Neural progenitor cell (in vitro differentiated cells): ENCODE measurements around the gene SLC16A2. TPM values are rescaled to one million over a fixed set of nuclear protein-coding genes. Genes with fewer than 3 reads are reported as not detected.

ENCODE experiments used
- DNase-seq: peaks from one replicate; pipeline ENCODE4 v3.0.0-alpha.2; 2016; ENCODE audit warnings: low spot score
- H2AFZ ChIP-seq: fragments of 200-600 bp; sonication (generic); replicated peaks from 2 replicates; pipeline ENCODE4 v1.6.1; 2016; ENCODE audit warnings: antibody characterized with exemption
- H3F3A ChIP-seq: fragments of 200-600 bp; sonication (generic); 2 replicates; pipeline ENCODE4 v1.6.1; 2016; ENCODE audit warnings: antibody characterized with exemption, low read depth
- H3K27ac ChIP-seq: fragments of 200-600 bp; sonication (generic); 2 replicates; pipeline ENCODE4 v1.5.1; 2016; ENCODE audit warnings: mild to moderate bottlenecking
- H3K27me3 ChIP-seq: fragments of 200-600 bp; sonication (generic); 2 replicates; pipeline ENCODE4 v1.6.1; 2016; ENCODE audit warnings: mild to moderate bottlenecking, moderate library complexity
- H3K36me3 ChIP-seq: fragments of 200-600 bp; sonication (generic); 2 replicates; pipeline ENCODE4 v1.5.1; 2016
- H3K4me1 ChIP-seq: fragments of 200-600 bp; sonication (generic); 2 replicates; pipeline ENCODE4 v1.6.1; 2016; ENCODE audit warnings: mixed run types
- H3K4me2 ChIP-seq: fragments of 200-600 bp; sonication (generic); 2 replicates; pipeline ENCODE4 v1.6.1; 2016
- H3K4me3 ChIP-seq: fragments of 200-600 bp; sonication (generic); 2 replicates; pipeline ENCODE4 v1.5.1; 2016
- H3K79me2 ChIP-seq: fragments of 200-600 bp; sonication (generic); 2 replicates; pipeline ENCODE4 v1.6.1; 2016; ENCODE audit warnings: low read depth
- H3K9ac ChIP-seq: fragments of 200-600 bp; sonication (generic); 2 replicates; pipeline ENCODE4 v1.6.1; 2016
- H3K9me3 ChIP-seq: fragments of 200-600 bp; sonication (generic); 2 replicates; pipeline ENCODE4 v1.5.1; 2016; ENCODE audit warnings: low read depth
- H4K20me1 ChIP-seq: fragments of 200-600 bp; sonication (generic); 2 replicates; pipeline ENCODE4 v1.6.1; 2016; ENCODE audit warnings: low read depth
- H3K27ac Mint-ChIP-seq: 3 replicates; pipeline ENCODE4 v1.8.0; 2021; ENCODE audit warnings: mixed read lengths
- H3K27me3 Mint-ChIP-seq: 2 replicates; pipeline ENCODE4 v1.8.0; 2022; ENCODE audit warnings: low read depth, mild to moderate bottlenecking, inconsistent platforms, moderate library complexity, mixed read lengths; ENCODE audit not compliant: insufficient read depth
- H3K36me3 Mint-ChIP-seq: 3 replicates; pipeline ENCODE4 v1.8.0; 2021; ENCODE audit warnings: mixed read lengths
- H3K4me1 Mint-ChIP-seq: 3 replicates; pipeline ENCODE4 v1.8.0; 2021; ENCODE audit warnings: mixed read lengths
- H3K4me3 Mint-ChIP-seq: 3 replicates; pipeline ENCODE4 v1.8.0; 2021; ENCODE audit warnings: mild to moderate bottlenecking, moderate library complexity, mixed read lengths
- H3K9me3 Mint-ChIP-seq: 3 replicates; pipeline ENCODE4 v1.8.0; 2020; ENCODE audit warnings: mixed read lengths
- CTCF ChIP-seq: fragments of 200-600 bp; sonication (generic); IDR thresholded peaks from 2 replicates; pipeline ENCODE4 v1.5.1; 2017; ENCODE audit warnings: antibody characterized with exemption, mild to moderate bottlenecking
- EZH2 ChIP-seq: fragments of 200-600 bp; sonication (generic); IDR thresholded peaks from 2 replicates; pipeline ENCODE4 v1.6.1; 2017; ENCODE audit warnings: antibody characterized with exemption, mild to moderate bottlenecking, moderate library complexity
- EZH2phosphoT487 ChIP-seq: fragments of 200-600 bp; sonication (generic); IDR thresholded peaks from 2 replicates; pipeline ENCODE4 v1.6.1; 2017; ENCODE audit warnings: antibody characterized with exemption
- total RNA-seq: library from RNA; depleted of rRNA; stranded (reverse); fragments of >200 nt; gene quantifications from 2 replicates; pipeline ENCODE4 v1.2.3, GENCODE V29; 2015; ENCODE audit warnings: low replicate concordance

SLC16A2 gene
- total RNA-seq, 1 donor from 2014 or later: 12.6 TPM

GRCh38 chrX:74519870-74520269 lies 98.6 kb downstream of the SLC16A2 start:
- Histone ChIP-seq H3K4me3 (no peak overlapping the region), H3F3A (no peaks in the 10 kb centered on the region), H3K4me1 (no peaks in the 10 kb centered on the region), H3K4me2 (no peak overlapping the region), H3K27ac (no peak overlapping the region), H2AFZ (no peak overlapping the region), H3K36me3 (no peaks in the 10 kb centered on the region), H4K20me1 (no peaks in the 10 kb centered on the region), H3K9ac (no peak overlapping the region), H3K9me3 (no peaks in the 10 kb centered on the region), H3K27me3 (no peaks in the 10 kb centered on the region), H3K79me2 (no peaks in the 10 kb centered on the region)
- Mint-ChIP-seq H3K4me3 (no peak overlapping the region), H3K36me3 (peaks cover 16% of the 10 kb centered on the region), H3K4me1 (no peaks in the 10 kb centered on the region), H3K27ac (no peak overlapping the region), H3K9me3 (peaks cover 13% of the 10 kb centered on the region), H3K27me3 (peaks cover 7% of the 10 kb centered on the region)
- TF ChIP-seq EZH2 (no peak), CTCF (no peak), EZH2phosphoT487 (no peak)
- DNase-seq: no peak

GRCh38 chrX:74520291-74520690 lies 99.0 kb downstream of the SLC16A2 start:
- Histone ChIP-seq H3K9ac (no peak overlapping the region), H4K20me1 (no peaks in the 10 kb centered on the region), H3K9me3 (no peaks in the 10 kb centered on the region), H3K4me3 (no peak overlapping the region), H3K36me3 (no peaks in the 10 kb centered on the region), H3F3A (no peaks in the 10 kb centered on the region), H3K27me3 (no peaks in the 10 kb centered on the region), H3K4me2 (no peak overlapping the region), H3K27ac (no peak overlapping the region), H2AFZ (no peak overlapping the region), H3K4me1 (no peaks in the 10 kb centered on the region), H3K79me2 (no peaks in the 10 kb centered on the region)
- no peaks in the 10 kb centered on the region for H3K4me1 Mint-ChIP-seq
- TF ChIP-seq EZH2: no peak
- TF ChIP-seq CTCF: no peak
- TF ChIP-seq EZH2phosphoT487: no peak
- H3K27me3 Mint-ChIP-seq: peaks cover 7% of the 10 kb centered on the region
- H3K9me3 Mint-ChIP-seq: peaks cover 13% of the 10 kb centered on the region
- no peak overlapping the region for H3K27ac Mint-ChIP-seq
- H3K36me3 Mint-ChIP-seq: peaks cover 18% of the 10 kb centered on the region
- no peak overlapping the region for H3K4me3 Mint-ChIP-seq
- DNase-seq: no peak

- no peaks in the 10 kb centered on the region for H3K4me1 Mint-ChIP-seq
- no peak overlapping the region for H3K27ac Mint-ChIP-seq
Measured at GRCh38 chrX:74520896-74521295, 99.6 kb downstream of the SLC16A2 start.

More at GRCh38 chrX:74520896-74521295, 99.6 kb downstream of the SLC16A2 start:
- Histone ChIP-seq H2AFZ (no peak overlapping the region), H3K27me3 (no peaks in the 10 kb centered on the region), H3K36me3 (no peaks in the 10 kb centered on the region), H3F3A (no peaks in the 10 kb centered on the region), H4K20me1 (no peaks in the 10 kb centered on the region), H3K4me2 (no peak overlapping the region), H3K4me1 (no peaks in the 10 kb centered on the region), H3K9ac (no peak overlapping the region), H3K4me3 (no peak overlapping the region), H3K79me2 (no peaks in the 10 kb centered on the region), H3K27ac (no peak overlapping the region), H3K9me3 (no peaks in the 10 kb centered on the region)
- H3K4me3 Mint-ChIP-seq: no peak overlapping the region
- peaks cover 15% of the 10 kb centered on the region for H3K36me3 Mint-ChIP-seq
- TF ChIP-seq CTCF: no peak
- no peak for TF ChIP-seq EZH2phosphoT487
- no peak for TF ChIP-seq EZH2
- H3K27me3 Mint-ChIP-seq: peaks cover 7% of the 10 kb centered on the region
- DNase-seq: no peak
- peaks cover 8% of the 10 kb centered on the region for H3K9me3 Mint-ChIP-seq
